HG03342 (cell line): ENCODE measurements around the gene MIEN1.
"Not testable (repeated sequence)": the region's sequence is repeated elsewhere in the genome, so short reads cannot be mapped to it uniquely, and the experiment has no call there.

ENCODE experiments used
- ATAC-seq: cut with Tn5 transposase; IDR thresholded peaks from one replicate; pipeline ENCODE4 v1.9.1; 2021; ENCODE audit warnings: mild to moderate bottlenecking, moderate library complexity; ENCODE audit not compliant: unreplicated experiment

The MIEN1 gene

DNA sequence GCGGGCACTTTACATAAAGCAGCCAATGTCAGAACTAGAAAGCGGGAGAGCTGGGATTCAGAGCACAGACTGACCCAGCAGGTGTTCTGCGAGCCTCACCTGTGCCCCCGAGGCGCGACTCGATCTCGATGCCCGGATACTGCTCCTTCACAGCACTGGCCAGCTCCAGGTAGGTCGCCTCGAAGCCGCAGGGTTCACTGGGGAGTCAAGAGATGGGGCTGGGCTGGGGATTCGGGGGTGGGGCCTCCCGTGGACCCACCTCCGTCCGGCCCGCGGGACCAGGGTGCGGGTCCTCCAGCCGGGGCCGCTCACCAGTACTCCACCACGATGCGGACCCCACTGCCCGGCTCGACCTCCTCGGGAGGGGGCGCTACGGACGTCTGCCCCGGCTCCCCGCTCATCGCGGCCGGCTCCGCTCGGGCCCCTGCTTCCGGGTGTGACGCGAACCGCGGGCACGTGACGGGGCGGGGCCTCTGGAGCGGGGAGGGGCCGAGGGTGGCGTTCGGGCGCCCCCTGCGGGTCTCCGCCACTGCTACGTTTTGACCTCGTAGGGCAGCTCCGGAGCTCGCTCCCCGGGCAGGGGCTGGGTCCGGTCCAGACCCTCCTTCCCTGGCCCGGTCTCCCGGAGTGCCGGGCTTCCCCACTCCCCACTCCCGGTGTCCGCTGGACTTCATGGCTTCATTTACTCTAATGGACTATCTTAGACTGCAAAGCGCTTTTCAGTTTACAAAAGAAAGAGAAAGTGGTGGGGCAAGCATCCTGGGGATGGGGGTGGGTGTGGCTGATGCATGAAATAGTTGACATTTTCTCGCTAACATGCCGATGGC lies at the start of gene MIEN1:
MIEN1 (minus strand) TSS at position 438 of the 827 bp plus-strand sequence; CDS start at position 401, 37 bp downstream.
- peak; percentile 88 for ATAC-seq

DNA sequence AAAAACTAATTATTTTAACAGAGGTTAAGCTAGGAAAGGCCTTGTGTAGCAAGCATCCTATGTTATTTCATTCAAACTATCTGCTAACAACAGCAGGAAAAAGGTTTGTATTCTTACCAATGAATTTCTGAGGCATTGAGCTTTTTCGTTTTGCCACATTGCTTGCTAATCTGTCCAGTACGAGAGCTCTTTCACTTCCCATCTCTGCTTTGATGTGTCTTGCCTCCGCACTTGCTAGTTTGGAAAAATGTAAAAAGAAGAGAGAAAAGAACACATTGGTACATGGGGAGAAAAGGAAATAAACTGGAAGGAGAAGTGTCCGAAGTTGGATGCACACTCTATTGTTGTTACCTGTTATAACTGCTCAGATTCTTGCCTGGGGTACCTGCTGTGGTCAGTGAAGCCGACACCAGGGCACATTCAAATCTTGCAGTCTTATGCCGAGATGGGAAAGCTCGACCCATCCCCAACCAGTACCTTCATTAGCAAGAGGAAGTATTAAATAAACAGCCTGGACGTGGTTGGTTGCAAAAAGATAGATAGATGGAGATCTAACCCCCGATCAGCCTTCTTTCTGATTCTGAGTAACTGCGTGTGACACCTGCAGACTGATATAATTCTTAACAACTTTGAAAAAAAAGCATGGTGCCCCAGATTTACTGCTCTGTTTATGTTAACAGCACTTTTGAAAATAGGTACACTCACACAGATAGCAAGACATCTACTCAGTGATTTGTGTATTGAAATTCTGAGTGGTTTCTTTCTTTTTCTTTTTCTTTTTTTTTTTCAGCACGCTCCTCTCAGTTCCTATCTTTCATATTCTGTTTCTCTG lies 47.4 kb upstream of the MIEN1 start:
- ATAC-seq: no peak

- no peak for ATAC-seq
These were observed 45.9 kb upstream of the MIEN1 start for GRCh38 chr17:39776252-39776651.

GRCh38 chr17:39775031-39775430 lies 44.7 kb upstream of the MIEN1 start:
- ATAC-seq: no peak

DNA sequence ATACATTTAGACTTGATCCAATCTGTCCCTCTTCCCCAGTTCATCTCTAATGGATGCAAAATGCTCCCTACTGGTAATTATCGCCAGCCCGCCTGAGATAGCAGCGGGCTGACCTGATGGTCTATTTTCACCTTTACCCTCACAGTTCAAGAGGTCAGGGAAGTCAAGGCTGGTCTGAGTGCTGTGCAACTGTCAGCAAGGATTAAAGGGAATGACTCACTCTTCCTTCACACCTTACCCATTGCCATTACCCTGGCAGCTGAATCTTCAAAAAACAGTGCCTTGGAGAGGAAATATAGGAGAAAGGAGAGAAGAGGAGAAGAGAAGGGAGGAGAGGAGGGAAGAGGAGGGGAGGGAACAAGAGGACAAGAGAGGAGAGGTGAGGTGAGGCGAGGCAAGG lies 43.7 kb upstream of the MIEN1 start:
- no peak for ATAC-seq

GRCh38 chr17:39772987-39773934 lies 42.9 kb upstream of the MIEN1 start:
- ATAC-seq: no peak

GRCh38 chr17:39772415-39772814 lies 42.1 kb upstream of the MIEN1 start:
- ATAC-seq: no peak

DNA sequence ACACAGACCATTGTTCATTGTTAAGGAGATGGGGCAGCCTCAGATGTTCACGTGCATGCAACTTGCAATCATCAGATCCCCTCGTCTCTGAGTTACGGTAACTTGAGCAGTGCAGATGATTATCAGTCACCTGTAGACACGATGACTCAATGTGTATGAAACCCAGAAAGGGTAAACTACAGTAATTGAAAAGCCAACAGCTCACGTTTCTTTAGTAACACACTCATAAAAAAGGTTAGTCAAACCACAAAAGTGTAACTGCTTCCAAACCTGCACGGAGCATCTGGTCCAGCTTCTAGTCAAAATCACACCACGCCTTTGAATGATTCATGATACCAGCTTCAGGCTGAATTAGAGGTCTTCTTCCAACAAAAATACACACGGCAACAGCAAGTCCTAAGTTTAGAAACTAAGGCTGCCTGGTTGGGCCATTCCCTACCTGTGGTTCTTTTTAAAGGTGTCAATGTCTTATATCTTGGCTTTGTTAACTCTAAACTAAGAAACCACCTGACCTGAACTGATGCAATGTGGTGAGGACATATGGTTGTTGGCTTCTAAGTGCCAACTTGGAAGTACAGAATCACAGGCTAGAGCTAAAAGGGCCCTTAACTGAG lies 39.7 kb upstream of the MIEN1 start:
- ATAC-seq: peak; percentile 53

GRCh38 chr17:39767147-39767546 lies 36.8 kb upstream of the MIEN1 start:
- no peak for ATAC-seq

- no peak for ATAC-seq
These were observed 35.4 kb upstream of the MIEN1 start for GRCh38 chr17:39765766-39766165.

DNA sequence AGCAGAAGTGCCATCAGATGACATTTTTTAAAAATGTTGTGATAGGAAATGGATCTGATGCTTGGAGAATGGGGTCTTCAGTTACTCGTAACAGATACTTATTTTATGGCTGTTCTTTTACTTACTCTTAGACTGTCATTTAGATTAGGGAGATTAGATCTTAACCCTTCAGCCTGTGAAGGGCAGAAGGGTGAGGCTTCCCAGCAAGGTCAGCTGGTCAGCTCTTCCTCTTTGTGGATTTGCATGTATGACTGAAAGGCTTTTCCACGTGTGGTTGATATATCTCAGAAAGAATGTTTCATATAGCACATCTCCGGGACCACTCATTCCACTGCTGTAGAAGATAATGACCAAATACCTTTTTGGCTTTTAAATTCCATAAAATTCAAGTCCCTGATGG lies 34.8 kb upstream of the MIEN1 start:
- ATAC-seq: no peak

DNA sequence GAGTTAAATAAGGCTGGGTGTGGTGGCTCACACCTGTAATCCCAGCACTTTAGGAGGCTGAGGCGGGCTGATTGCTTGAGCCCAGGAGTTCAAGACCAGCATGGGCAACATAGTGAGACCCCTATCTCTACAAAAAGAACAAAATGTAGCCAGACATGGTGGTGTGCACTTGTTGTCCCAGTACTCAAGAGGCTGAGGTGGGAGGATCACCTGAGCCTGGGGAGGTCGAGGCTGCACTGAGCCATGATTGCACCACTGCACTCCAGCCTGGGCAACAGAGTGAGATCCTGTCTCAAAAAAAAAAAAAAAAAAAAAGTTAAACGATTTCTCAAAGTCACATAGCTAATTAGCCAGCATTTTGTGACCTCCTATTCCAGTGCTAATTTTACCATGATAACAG lies 33.8 kb upstream of the MIEN1 start:
- ATAC-seq: not testable (repeated sequence)

DNA sequence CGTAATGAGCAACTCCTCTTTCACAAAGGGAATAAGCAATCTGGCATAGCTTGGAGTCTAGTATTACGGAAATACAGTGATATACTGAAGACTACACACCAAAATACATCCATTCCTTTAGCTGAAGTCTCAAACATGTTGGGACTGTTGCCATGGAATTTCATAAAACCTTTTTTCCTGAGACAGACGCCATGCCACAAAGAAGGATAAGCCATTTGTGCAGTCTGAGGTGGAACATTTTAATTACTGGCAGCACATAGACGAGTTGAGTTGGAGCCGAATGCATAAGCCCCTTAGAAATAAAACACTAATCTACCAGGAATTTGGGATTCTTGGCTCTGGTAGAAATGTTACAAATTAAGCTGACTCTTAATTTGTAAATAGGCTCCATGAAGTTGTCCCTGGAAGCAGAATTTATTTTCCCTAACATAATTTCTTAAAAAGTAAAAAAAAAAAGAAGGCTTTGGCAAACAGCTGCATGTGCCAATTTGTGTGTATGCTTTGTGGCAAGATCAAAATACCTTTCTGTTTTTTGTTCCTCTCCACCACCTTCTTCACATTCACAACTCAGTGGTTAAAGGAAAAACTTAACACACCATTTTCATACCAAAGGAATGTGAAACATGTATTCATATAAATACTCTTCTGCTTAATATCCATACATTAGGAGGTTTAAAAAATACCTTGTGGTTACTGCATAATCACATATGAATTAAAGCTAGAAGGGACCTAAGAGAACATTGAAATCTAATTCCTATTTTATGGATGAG lies 32.9 kb upstream of the MIEN1 start:
- no peak for ATAC-seq

- no peak for ATAC-seq
These were observed 31.6 kb upstream of the MIEN1 start for GRCh38 chr17:39761861-39762496.

- no peak for ATAC-seq
These were observed 28.9 kb upstream of the MIEN1 start for GRCh38 chr17:39759204-39759603.

- no peak for ATAC-seq
These were observed 27.9 kb upstream of the MIEN1 start for GRCh38 chr17:39757931-39758873.

DNA sequence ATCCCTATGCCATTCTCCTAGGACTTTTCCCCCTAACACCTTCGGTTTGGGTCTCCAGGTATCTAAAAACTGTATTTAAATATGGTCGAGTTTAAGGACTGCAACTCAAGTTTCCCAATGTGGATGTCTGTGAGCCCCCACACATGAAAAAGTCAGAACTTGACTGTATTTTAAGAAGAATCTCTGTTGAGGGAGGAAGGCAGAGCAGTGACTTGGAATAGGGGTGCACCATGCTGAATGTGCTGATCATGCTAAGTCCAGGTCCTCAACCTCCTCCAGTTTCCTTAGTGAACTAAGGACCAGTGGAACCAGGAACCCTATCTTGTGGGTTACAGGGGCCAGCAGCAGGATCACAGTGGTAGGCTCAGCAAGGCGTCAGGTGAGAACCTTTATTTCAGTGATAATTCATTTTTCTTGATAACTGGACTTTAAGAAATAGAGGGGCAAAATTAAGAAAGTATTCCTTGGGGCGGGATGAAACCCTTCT lies 26.9 kb upstream of the MIEN1 start:
- no peak for ATAC-seq
